ENCODE results near the gene SEMA6A.

DNA sequence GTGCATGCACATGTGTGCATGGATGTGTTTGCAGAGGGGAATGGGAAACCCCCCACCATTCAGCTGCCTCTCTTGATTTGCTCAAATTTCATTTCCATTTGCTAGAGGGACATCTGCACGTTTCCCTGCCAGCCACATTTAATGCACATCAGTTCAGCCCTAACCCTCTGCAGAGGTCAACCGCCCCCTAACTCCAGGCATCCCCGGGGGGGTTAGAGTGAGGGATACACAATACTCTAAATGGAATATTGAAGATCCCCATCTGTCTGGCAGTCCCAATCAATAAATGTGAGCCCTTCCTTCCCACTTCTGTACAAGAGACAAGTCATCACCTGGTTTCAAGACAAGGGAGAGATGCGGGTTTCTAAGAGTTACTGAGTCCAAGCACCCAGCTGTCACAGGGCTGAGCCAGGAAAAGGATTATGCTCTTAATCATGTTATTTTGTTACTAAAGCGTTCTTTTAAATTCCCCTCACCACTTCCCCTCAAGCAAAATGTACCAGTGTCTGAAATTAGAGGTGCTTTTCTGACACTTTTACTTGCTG, 134.1 kb downstream of the SEMA6A start:
- TF ChIP-seq, protein P1, sequence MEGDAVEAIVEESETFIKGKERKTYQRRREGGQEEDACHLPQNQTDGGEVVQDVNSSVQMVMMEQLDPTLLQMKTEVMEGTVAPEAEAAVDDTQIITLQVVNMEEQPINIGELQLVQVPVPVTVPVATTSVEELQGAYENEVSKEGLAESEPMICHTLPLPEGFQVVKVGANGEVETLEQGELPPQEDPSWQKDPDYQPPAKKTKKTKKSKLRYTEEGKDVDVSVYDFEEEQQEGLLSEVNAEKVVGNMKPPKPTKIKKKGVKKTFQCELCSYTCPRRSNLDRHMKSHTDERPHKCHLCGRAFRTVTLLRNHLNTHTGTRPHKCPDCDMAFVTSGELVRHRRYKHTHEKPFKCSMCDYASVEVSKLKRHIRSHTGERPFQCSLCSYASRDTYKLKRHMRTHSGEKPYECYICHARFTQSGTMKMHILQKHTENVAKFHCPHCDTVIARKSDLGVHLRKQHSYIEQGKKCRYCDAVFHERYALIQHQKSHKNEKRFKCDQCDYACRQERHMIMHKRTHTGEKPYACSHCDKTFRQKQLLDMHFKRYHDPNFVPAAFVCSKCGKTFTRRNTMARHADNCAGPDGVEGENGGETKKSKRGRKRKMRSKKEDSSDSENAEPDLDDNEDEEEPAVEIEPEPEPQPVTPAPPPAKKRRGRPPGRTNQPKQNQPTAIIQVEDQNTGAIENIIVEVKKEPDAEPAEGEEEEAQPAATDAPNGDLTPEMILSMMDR (IDR thresholded peaks at IDR 0.05) = no peak
- TF ChIP-seq POLR2A (IDR thresholded peaks at IDR 0.05) = no peak

All from right lobe of liver (tissue), 4 donors.